ENCODE data around the gene COX6A2. TPM values are rescaled to one million over a fixed set of nuclear protein-coding genes. Genes with fewer than 3 reads are reported as not detected.

Gene COX6A2
- total and polyA plus RNA-seq, 2 experiments from 2014 or later: not detected

DNA sequence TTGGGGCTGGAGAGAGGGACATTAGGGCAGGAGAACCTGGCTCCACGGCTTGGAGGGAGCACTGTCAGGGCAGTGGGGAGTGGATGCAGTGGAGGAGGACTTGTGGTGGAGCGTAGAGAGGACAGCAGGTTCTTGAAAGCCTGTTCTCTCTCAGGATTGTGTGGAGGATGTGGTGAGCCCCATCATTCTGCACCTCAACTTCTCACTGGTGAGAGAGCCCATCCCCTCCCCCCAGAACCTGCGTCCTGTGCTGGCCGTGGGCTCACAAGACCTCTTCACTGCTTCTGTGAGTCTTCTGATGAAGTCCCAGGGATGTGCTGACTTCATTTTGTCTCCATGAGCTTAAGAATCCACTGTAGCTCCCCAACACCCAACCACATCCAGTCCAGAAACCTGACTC lies 13.5 kb downstream of the COX6A2 start:
- Histone ChIP-seq H3K4me1 (ENCODE audit: insufficient read depth) (no peaks in the 10 kb centered on the region), H3K27me3 (replicated peaks; ENCODE audit: insufficient read depth) (no peaks in the 10 kb centered on the region), H3F3A (ENCODE audit: insufficient read depth) (no peaks in the 10 kb centered on the region), H4K20me1 (ENCODE audit: insufficient read depth) (no peaks in the 10 kb centered on the region), H3K9me2 (ENCODE audit: insufficient read depth) (no peaks in the 10 kb centered on the region), H3K4me3 (no peak overlapping the region), H3K9ac (no peak overlapping the region), H3K4me2 (ENCODE audit: unreplicated experiment) (no peak overlapping the region), H3K36me3 (ENCODE audit: low read depth) (no peaks in the 10 kb centered on the region), H2AFZ (no peak overlapping the region), H3K79me2 (ENCODE audit: insufficient read depth) (no peaks in the 10 kb centered on the region), H3K9me3 (ENCODE audit: low read depth) (no peaks in the 10 kb centered on the region), H3K27ac (no peak overlapping the region)
- no peak for DNase-seq
- in situ Hi-C loops (cut with MboI): no loop called here
- TF ChIP-seq EZH2 (IDR thresholded peaks at IDR 0.05; ENCODE audit: insufficient read depth, poor library complexity, severe bottlenecking): no peak
- no peak for TF ChIP-seq EZH2phosphoT487 (IDR thresholded peaks at IDR 0.05; ENCODE audit: insufficient read depth, low read depth)
- 9 to 13% methylated on average over 3 to 4 of the region's 4 CpGs for WGBS, 2 experiments (ENCODE audit: low coverage in 1 of 2, low lambda C conversion rate in 2 of 2, missing lambda C conversion rate in 2 of 2)

DNA sequence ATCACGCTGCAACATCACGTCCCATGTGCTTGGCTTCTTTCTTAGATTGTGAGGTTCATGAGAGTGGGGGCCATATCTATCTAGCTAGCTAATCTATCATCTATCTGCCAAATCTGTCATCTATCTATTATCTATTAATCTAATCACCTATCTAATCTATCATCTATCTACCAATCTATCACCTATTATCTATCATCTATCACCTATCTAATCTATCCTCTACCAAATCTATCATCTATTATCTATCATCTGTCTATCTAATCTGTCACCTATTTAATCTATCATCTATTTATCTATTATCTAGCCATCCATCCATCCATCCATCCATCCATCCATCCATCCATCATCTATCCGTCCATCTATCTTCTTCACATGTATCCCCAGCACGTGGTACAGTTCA lies 14.2 kb downstream of the COX6A2 start:
- no peak overlapping the region for H2AFZ ChIP-seq
- no peaks in the 10 kb centered on the region for H3F3A ChIP-seq (ENCODE audit: insufficient read depth)
- H3K4me3 ChIP-seq: no peak overlapping the region
- no peak overlapping the region for H3K4me2 ChIP-seq (ENCODE audit: unreplicated experiment)
- H4K20me1 ChIP-seq (ENCODE audit: insufficient read depth): no peaks in the 10 kb centered on the region
- H3K27me3 ChIP-seq (replicated peaks; ENCODE audit: insufficient read depth): no peaks in the 10 kb centered on the region
- H3K79me2 ChIP-seq (ENCODE audit: insufficient read depth): no peaks in the 10 kb centered on the region
- H3K27ac ChIP-seq: no peak overlapping the region
- in situ Hi-C loops (cut with MboI): no loop called here
- WGBS, 2 experiments (ENCODE audit: low coverage in 1 of 2, low lambda C conversion rate in 2 of 2, missing lambda C conversion rate in 2 of 2): 49 to 56% methylated on average over 4 of the region's 4 CpGs
- H3K4me1 ChIP-seq (ENCODE audit: insufficient read depth): 0 out of 2 replicates have a peak, but pooled peaks cover 4% of the 10 kb centered on the region
- TF ChIP-seq EZH2 (IDR thresholded peaks at IDR 0.05; ENCODE audit: insufficient read depth, poor library complexity, severe bottlenecking): no peak
- no peak for TF ChIP-seq EZH2phosphoT487 (IDR thresholded peaks at IDR 0.05; ENCODE audit: insufficient read depth, low read depth)
- no peaks in the 10 kb centered on the region for H3K9me3 ChIP-seq (ENCODE audit: low read depth)
- H3K9ac ChIP-seq: no peak overlapping the region
- DNase-seq: no peak
- no peaks in the 10 kb centered on the region for H3K9me2 ChIP-seq (ENCODE audit: insufficient read depth)
- H3K36me3 ChIP-seq (ENCODE audit: low read depth): no peaks in the 10 kb centered on the region

DNA sequence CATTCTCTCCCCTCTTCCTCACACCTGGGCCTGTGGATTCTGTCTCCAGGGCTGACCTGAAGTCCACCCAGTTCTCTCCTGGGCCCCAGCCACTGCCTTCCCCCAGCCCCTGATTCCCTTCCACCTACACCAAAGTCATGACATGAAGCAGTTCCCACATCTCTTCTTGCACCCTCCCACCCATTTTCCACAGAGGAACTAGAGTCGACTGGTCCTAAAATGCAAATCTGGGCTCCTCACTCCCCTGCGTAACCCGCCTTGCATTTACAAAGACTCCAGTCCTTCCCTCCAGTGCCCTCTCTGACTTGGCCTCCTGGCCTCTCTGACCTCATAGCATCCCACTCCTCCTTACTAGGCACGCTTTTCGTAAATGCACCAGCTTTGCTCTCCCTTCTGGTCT lies 14.8 kb downstream of the COX6A2 start:
- Histone ChIP-seq H3K9me3 (ENCODE audit: low read depth) (no peaks in the 10 kb centered on the region), H2AFZ (no peak overlapping the region), H4K20me1 (ENCODE audit: insufficient read depth) (no peaks in the 10 kb centered on the region), H3K27me3 (replicated peaks; ENCODE audit: insufficient read depth) (no peaks in the 10 kb centered on the region), H3K4me2 (ENCODE audit: unreplicated experiment) (no peak overlapping the region), H3F3A (ENCODE audit: insufficient read depth) (no peaks in the 10 kb centered on the region), H3K36me3 (ENCODE audit: low read depth) (no peaks in the 10 kb centered on the region), H3K79me2 (ENCODE audit: insufficient read depth) (no peaks in the 10 kb centered on the region), H3K27ac (no peak overlapping the region), H3K4me3 (no peak overlapping the region), H3K9me2 (ENCODE audit: insufficient read depth) (no peaks in the 10 kb centered on the region), H3K4me1 (ENCODE audit: insufficient read depth) (0 out of 2 replicates have a peak, but pooled peaks cover 4% of the 10 kb centered on the region), H3K9ac (no peak overlapping the region)
- in situ Hi-C loops (cut with MboI): no loop called here
- no peak for DNase-seq
- WGBS, 2 experiments (ENCODE audit: low coverage in 1 of 2, low lambda C conversion rate in 2 of 2, missing lambda C conversion rate in 2 of 2): 72 to 79% methylated on average over 5 of the region's 5 CpGs
- TF ChIP-seq EZH2 (IDR thresholded peaks at IDR 0.05; ENCODE audit: insufficient read depth, poor library complexity, severe bottlenecking): no peak
- no peak for TF ChIP-seq EZH2phosphoT487 (IDR thresholded peaks at IDR 0.05; ENCODE audit: insufficient read depth, low read depth)

DNA sequence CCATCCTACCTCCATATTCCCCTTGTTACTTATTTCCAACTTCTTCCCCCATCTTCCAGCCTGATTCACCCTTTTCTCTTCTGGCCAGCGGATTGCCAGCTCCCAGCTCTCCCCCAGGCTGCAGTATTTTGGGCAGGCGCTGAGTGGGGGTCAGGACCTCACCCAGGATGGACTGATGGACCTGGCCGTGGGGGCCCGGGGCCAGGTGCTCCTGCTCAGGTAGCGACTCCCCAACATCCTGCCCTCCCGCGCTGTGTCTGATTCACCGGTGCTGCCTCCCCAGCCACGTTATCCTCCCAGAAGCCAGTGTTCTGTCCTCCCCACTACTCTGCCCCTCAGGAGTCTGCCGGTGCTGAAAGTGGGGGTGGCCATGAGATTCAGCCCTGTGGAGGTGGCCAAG lies 15.4 kb downstream of the COX6A2 start:
- H3F3A ChIP-seq (ENCODE audit: insufficient read depth): no peaks in the 10 kb centered on the region
- H3K9me2 ChIP-seq (ENCODE audit: insufficient read depth): no peaks in the 10 kb centered on the region
- no peak overlapping the region for H3K4me2 ChIP-seq (ENCODE audit: unreplicated experiment)
- H3K36me3 ChIP-seq (ENCODE audit: low read depth): no peaks in the 10 kb centered on the region
- TF ChIP-seq EZH2 (IDR thresholded peaks at IDR 0.05; ENCODE audit: insufficient read depth, poor library complexity, severe bottlenecking) (no peak), EZH2phosphoT487 (IDR thresholded peaks at IDR 0.05; ENCODE audit: insufficient read depth, low read depth) (no peak)
- no peak overlapping the region for H3K9ac ChIP-seq
- no peak overlapping the region for H2AFZ ChIP-seq
- no peak overlapping the region for H3K4me3 ChIP-seq
- H3K79me2 ChIP-seq (ENCODE audit: insufficient read depth): no peaks in the 10 kb centered on the region
- H3K9me3 ChIP-seq (ENCODE audit: low read depth): no peaks in the 10 kb centered on the region
- no peak overlapping the region for H3K27ac ChIP-seq
- WGBS, 2 experiments (ENCODE audit: low coverage in 1 of 2, low lambda C conversion rate in 2 of 2, missing lambda C conversion rate in 2 of 2): 52 to 64% methylated on average over 7 to 9 of the region's 10 CpGs
- H3K4me1 ChIP-seq (ENCODE audit: insufficient read depth): 0 out of 2 replicates have a peak, but pooled peaks cover 4% of the 10 kb centered on the region
- H4K20me1 ChIP-seq (ENCODE audit: insufficient read depth): no peaks in the 10 kb centered on the region
- H3K27me3 ChIP-seq (replicated peaks; ENCODE audit: insufficient read depth): no peaks in the 10 kb centered on the region
- DNase-seq: no peak
- in situ Hi-C loops (cut with MboI): no loop called here

Data from GM23248 (cell line).